ENCODE measurements around the gene PLA2G4D. TPM values are rescaled to one million over a fixed set of nuclear protein-coding genes. Genes with fewer than 3 reads are reported as not detected.

Gene PLA2G4D
- total and polyA plus RNA-seq, 4 donors: 0.12 to 0.31 (median 0.15) TPM; not detected in 1

- Histone ChIP-seq H3K27ac (ENCODE audit: low read depth in 1 of 2, low read length in 1 of 2) (no peak overlapping the region), H3K4me1 (ENCODE audit: control insufficient read depth in 5 of 5, insufficient read depth in 5 of 5, low read length in 5 of 5) (peaks cover 0 to 9% (median 0%) of the 10 kb centered on the region in 5 donors), H3K9ac (ENCODE audit: insufficient read depth in 1 of 2, low read length in 2 of 2) (no peak overlapping the region), H3K9me3 (ENCODE audit: control insufficient read depth in 4 of 4, insufficient read depth in 3 of 4, low read length in 3 of 4) (no peaks in the 10 kb centered on the region), H3K4me3 (no peak overlapping the region), H3K27me3 (ENCODE audit: control insufficient read depth in 3 of 3, insufficient read depth in 3 of 3, low read length in 2 of 3) (no peaks in the 10 kb centered on the region), H3K36me3 (ENCODE audit: control insufficient read depth in 4 of 4, insufficient read depth in 4 of 4, low read length in 4 of 4) (no peaks in the 10 kb centered on the region)
- 92 to 95% methylated on average over 12 of the region's 12 CpGs for WGBS, 2 donors
- no peak for DNase-seq
- no peak for ATAC-seq (ENCODE audit: insufficient read depth, low FRiP score)
- no peak for TF ChIP-seq CTCF (IDR thresholded peaks at IDR 0.05; ENCODE audit: control extremely low read depth, extremely low read depth)
Measured at GRCh38 chr15:42063122-42063848, 31.1 kb downstream of the PLA2G4D start.

GRCh38 chr15:42062284-42062806, 32.0 kb downstream of the PLA2G4D start:
- Histone ChIP-seq H3K27ac (ENCODE audit: low read depth in 1 of 2, low read length in 1 of 2) (no peak overlapping the region), H3K9me3 (ENCODE audit: control insufficient read depth in 4 of 4, insufficient read depth in 3 of 4, low read length in 3 of 4) (no peaks in the 10 kb centered on the region), H3K9ac (ENCODE audit: insufficient read depth in 1 of 2, low read length in 2 of 2) (no peak overlapping the region), H3K27me3 (ENCODE audit: control insufficient read depth in 3 of 3, insufficient read depth in 3 of 3, low read length in 2 of 3) (no peaks in the 10 kb centered on the region), H3K4me1 (ENCODE audit: control insufficient read depth in 5 of 5, insufficient read depth in 5 of 5, low read length in 5 of 5) (peaks cover 0 to 11% (median 3%) of the 10 kb centered on the region in 5 donors), H3K4me3 (no peak overlapping the region), H3K36me3 (ENCODE audit: control insufficient read depth in 4 of 4, insufficient read depth in 4 of 4, low read length in 4 of 4) (no peaks in the 10 kb centered on the region)
- no peak for TF ChIP-seq CTCF (IDR thresholded peaks at IDR 0.05; ENCODE audit: control extremely low read depth, extremely low read depth)
- no peak for DNase-seq
- no peak for ATAC-seq (ENCODE audit: insufficient read depth, low FRiP score)
- 95 to 99% methylated on average over 9 of the region's 9 CpGs for WGBS, 2 donors

- 82 to 90% methylated on average over 5 of the region's 5 CpGs for WGBS, 2 donors
- Histone ChIP-seq H3K9ac (ENCODE audit: insufficient read depth in 1 of 2, low read length in 2 of 2) (no peak overlapping the region), H3K27ac (ENCODE audit: low read depth in 1 of 2, low read length in 1 of 2) (no peak overlapping the region), H3K27me3 (ENCODE audit: control insufficient read depth in 3 of 3, insufficient read depth in 3 of 3, low read length in 2 of 3) (no peaks in the 10 kb centered on the region), H3K36me3 (ENCODE audit: control insufficient read depth in 4 of 4, insufficient read depth in 4 of 4, low read length in 4 of 4) (no peaks in the 10 kb centered on the region), H3K4me1 (ENCODE audit: control insufficient read depth in 5 of 5, insufficient read depth in 5 of 5, low read length in 5 of 5) (peaks cover 0 to 19% (median 7%) of the 10 kb centered on the region in 5 donors), H3K4me3 (no peak overlapping the region), H3K9me3 (ENCODE audit: control insufficient read depth in 4 of 4, insufficient read depth in 3 of 4, low read length in 3 of 4) (no peaks in the 10 kb centered on the region)
- no peak for ATAC-seq (ENCODE audit: insufficient read depth, low FRiP score)
- no peak for TF ChIP-seq CTCF (IDR thresholded peaks at IDR 0.05; ENCODE audit: control extremely low read depth, extremely low read depth)
- DNase-seq: no peak
Measured at GRCh38 chr15:42060797-42061196, 33.6 kb downstream of the PLA2G4D start.

Data from lung (tissue), 12 donors.